Caco-2 (cell line): Measurements from ENCODE around the gene TOP3B. TPM values are rescaled to one million over a fixed set of nuclear protein-coding genes. Genes with fewer than 3 reads are reported as not detected.

ENCODE experiments used
- BruUV-seq: library from RNA; stranded (reverse); fragments of 400-500 nt; replicated peaks from 2 replicates; lab custom pipeline; 2021; lab: Mats Ljungman, UMichigan
- CTCF ChIA-PET: fragments of 300-600 bp; sonication (Branson Sonifier 250); formaldehyde crosslinking; loops from one replicate; lab custom pipeline; 2022; ENCODE audit warnings: antibody characterized with exemption; lab: Charles Lee
- POLR2A ChIA-PET: fragments of 300-600 bp; sonication (Branson Sonifier 250); formaldehyde crosslinking; loops from one replicate; lab custom pipeline; 2022; ENCODE audit warnings: antibody characterized with exemption; lab: Charles Lee
- DNase-seq, 2 experiments: peaks; one replicate each; pipeline versions ENCODE4 v3.0.0 to v3.0.0-alpha.2; 2020 to 2022
- H3K27me3 ChIP-seq: replicated peaks from 2 replicates; pipeline ENCODE4 v1.6.0; 2011; ENCODE audit warnings: low read length; ENCODE audit not compliant: control insufficient read depth, insufficient read depth
- H3K36me3 ChIP-seq: 2 replicates; pipeline ENCODE4 v1.5.1; 2011; ENCODE audit warnings: low read length; ENCODE audit not compliant: control insufficient read depth, insufficient read depth
- H3K4me1 ChIP-seq: fragments of 250-450 bp; sonication (Bioruptor Pico); 2 replicates; pipeline ENCODE4 v1.5.1; 2020; ENCODE audit warnings: mild to moderate bottlenecking
- H3K4me3 ChIP-seq: 2 replicates; pipeline ENCODE4 v1.5.1; 2011; ENCODE audit warnings: low read depth, mild to moderate bottlenecking, control low read depth, low read length
- H3K9me3 ChIP-seq: fragments of 250-450 bp; sonication (Bioruptor Pico); 2 replicates; pipeline ENCODE4 v1.5.1; 2020; ENCODE audit warnings: mild to moderate bottlenecking, moderate library complexity
- H3K27ac Mint-ChIP-seq: one replicate; pipeline ENCODE4 v1.8.0; 2022; ENCODE audit warnings: mixed read lengths; ENCODE audit not compliant: unreplicated experiment
- H3K27me3 Mint-ChIP-seq: one replicate; pipeline ENCODE4 v1.8.0; 2022; ENCODE audit warnings: mixed read lengths; ENCODE audit not compliant: insufficient read depth, unreplicated experiment
- H3K36me3 Mint-ChIP-seq: one replicate; pipeline ENCODE4 v1.8.0; 2022; ENCODE audit warnings: mild to moderate bottlenecking, mixed read lengths; ENCODE audit not compliant: insufficient read depth, unreplicated experiment
- H3K4me1 Mint-ChIP-seq: one replicate; pipeline ENCODE4 v1.8.0; 2022; ENCODE audit warnings: low read depth, mixed read lengths; ENCODE audit not compliant: unreplicated experiment
- H3K4me3 Mint-ChIP-seq: one replicate; pipeline ENCODE4 v1.8.0; 2022; ENCODE audit warnings: mild to moderate bottlenecking, moderate library complexity, mixed read lengths; ENCODE audit not compliant: unreplicated experiment
- H3K9me3 Mint-ChIP-seq: one replicate; pipeline ENCODE4 v1.8.0; 2022; ENCODE audit warnings: mixed read lengths; ENCODE audit not compliant: unreplicated experiment
- CTCF ChIP-seq, 2 experiments: fragments of 200-600 bp in 1 of 2; IDR thresholded peaks; 1 replicate in 1 of 2; 2 replicates in 1 of 2; pipeline versions ENCODE4 v1.5.1 to v1.8.0; 2011 to 2022; ENCODE audit warnings: antibody characterized with exemption in 1 of 2, control low read depth in 1 of 2, inconsistent platforms in 1 of 2, low read depth in 1 of 2, low read length in 1 of 2, mild to moderate bottlenecking in 1 of 2, moderate library complexity in 1 of 2; ENCODE audit not compliant: insufficient read depth in 1 of 2, severe bottlenecking in 1 of 2, unreplicated experiment in 1 of 2
- intact Hi-C: fragments of 100-400 bp; cut with micrococcal nuclease; formaldehyde crosslinking; loops from one replicate; pipeline ENCODE4 v1.10.0; 2022; ENCODE audit not compliant: unreplicated experiment
- total RNA-seq: library from RNA; stranded (reverse); gene quantifications from 2 replicates; pipeline ENCODE4 v1.2.3, GENCODE V29; 2022

The TOP3B gene
- total RNA-seq, 1 experiment from 2014 or later, result 63.7 TPM

- intact Hi-C loops, result no loop called here
- ChIA-PET POLR2A (no interaction called here), CTCF (interaction anchor here (0.6 kb wide), 1 partner anchor 42 kb away, joined by 3 read pairs; no protein-coding TSS in a partner anchor)
- Histone ChIP-seq H3K27me3 (no peaks in the 10 kb centered on the region), H3K9me3 (no peaks in the 10 kb centered on the region), H3K36me3 (no peaks in the 10 kb centered on the region), H3K4me3 (no peak overlapping the region), H3K4me1 (no peaks in the 10 kb centered on the region)
- no peaks in the 10 kb centered on the region for H3K9me3 Mint-ChIP-seq
- DNase-seq, result no peak
- no peak for TF ChIP-seq CTCF (IDR thresholded peaks at IDR 0.05; ENCODE audit: insufficient read depth in 1 of 2, low read depth in 1 of 2, low read length in 1 of 2, severe bottlenecking in 1 of 2, unreplicated experiment in 1 of 2)
- H3K36me3 Mint-ChIP-seq, result no peaks in the 10 kb centered on the region
- peaks cover 12% of the 10 kb centered on the region for H3K4me1 Mint-ChIP-seq
- no peak overlapping the region for H3K27ac Mint-ChIP-seq
- H3K27me3 Mint-ChIP-seq, result peaks cover 3% of the 10 kb centered on the region
- no peak overlapping the region for H3K4me3 Mint-ChIP-seq
- BruUV-seq, result no TSS peak
These were observed 37.9 kb upstream of the TOP3B start for GRCh38 chr22:22020425-22020852.

- ChIA-PET POLR2A (no interaction called here), CTCF (interaction anchor here (0.6 kb wide), 1 partner anchor 42 kb away, joined by 3 read pairs; no protein-coding TSS in a partner anchor)
- no peak overlapping the region for H3K4me3 ChIP-seq
- H3K9me3 Mint-ChIP-seq, result no peaks in the 10 kb centered on the region
- H3K4me1 ChIP-seq, result no peaks in the 10 kb centered on the region
- no peaks in the 10 kb centered on the region for H3K36me3 Mint-ChIP-seq
- no peak for DNase-seq
- H3K27ac Mint-ChIP-seq, result no peak overlapping the region
- no TSS peak for BruUV-seq
- TF ChIP-seq CTCF (IDR thresholded peaks at IDR 0.05; ENCODE audit: insufficient read depth in 1 of 2, low read depth in 1 of 2, low read length in 1 of 2, severe bottlenecking in 1 of 2, unreplicated experiment in 1 of 2), result no peak
- H3K27me3 ChIP-seq, result no peaks in the 10 kb centered on the region
- H3K4me3 Mint-ChIP-seq, result no peak overlapping the region
- no peaks in the 10 kb centered on the region for H3K36me3 ChIP-seq
- peaks cover 12% of the 10 kb centered on the region for H3K4me1 Mint-ChIP-seq
- no peaks in the 10 kb centered on the region for H3K9me3 ChIP-seq
- intact Hi-C loops, result no loop called here
- H3K27me3 Mint-ChIP-seq, result peaks cover 3% of the 10 kb centered on the region
These were observed 37.3 kb upstream of the TOP3B start for GRCh38 chr22:22019659-22020424.

GRCh38 chr22:22018825-22019658 lies 36.5 kb upstream of the TOP3B start:
- DNase-seq, result no peak
- H3K9me3 Mint-ChIP-seq, result no peaks in the 10 kb centered on the region
- BruUV-seq, result no TSS peak
- no peaks in the 10 kb centered on the region for H3K36me3 Mint-ChIP-seq
- Histone ChIP-seq H3K27me3 (no peaks in the 10 kb centered on the region), H3K4me1 (no peaks in the 10 kb centered on the region), H3K36me3 (no peaks in the 10 kb centered on the region), H3K9me3 (no peaks in the 10 kb centered on the region), H3K4me3 (no peak overlapping the region)
- no peak overlapping the region for H3K27ac Mint-ChIP-seq
- CTCF ChIA-PET, result no interaction called here
- TF ChIP-seq CTCF (IDR thresholded peaks at IDR 0.05; ENCODE audit: insufficient read depth in 1 of 2, low read depth in 1 of 2, low read length in 1 of 2, severe bottlenecking in 1 of 2, unreplicated experiment in 1 of 2), result no peak
- H3K4me1 Mint-ChIP-seq, result peaks cover 12% of the 10 kb centered on the region
- POLR2A ChIA-PET, result no interaction called here
- intact Hi-C loops, result no loop called here
- H3K4me3 Mint-ChIP-seq, result no peak overlapping the region
- peaks cover 3% of the 10 kb centered on the region for H3K27me3 Mint-ChIP-seq
